LoVo (cell line): Measurements from ENCODE around the gene DHRS13.
"Not testable (repeated sequence)": the region's sequence is repeated elsewhere in the genome, so short reads cannot be mapped to it uniquely, and the experiment has no call there.

Source experiments
- DNase-seq: peaks from one replicate; pipeline ENCODE4 v3.0.0-alpha.2; 2016; ENCODE audit warnings: low spot score

Gene DHRS13

DNA sequence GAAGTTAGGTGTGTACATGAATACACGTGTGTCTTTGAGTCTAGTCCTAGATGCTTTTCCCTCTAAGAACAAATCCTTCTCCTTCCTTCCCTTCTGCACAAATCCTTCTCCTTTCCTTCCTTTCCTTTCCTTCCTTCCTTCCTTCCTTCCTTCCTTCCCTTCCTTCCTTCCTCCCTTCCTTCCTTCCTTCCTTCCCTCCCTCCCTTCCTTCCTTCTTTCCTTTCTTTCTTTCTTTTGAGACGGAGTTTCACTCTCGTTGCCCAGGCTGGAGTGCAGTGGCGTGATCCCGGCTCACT lies 615 bp upstream of the DHRS13 start:
- not testable (repeated sequence) for DNase-seq

DNA sequence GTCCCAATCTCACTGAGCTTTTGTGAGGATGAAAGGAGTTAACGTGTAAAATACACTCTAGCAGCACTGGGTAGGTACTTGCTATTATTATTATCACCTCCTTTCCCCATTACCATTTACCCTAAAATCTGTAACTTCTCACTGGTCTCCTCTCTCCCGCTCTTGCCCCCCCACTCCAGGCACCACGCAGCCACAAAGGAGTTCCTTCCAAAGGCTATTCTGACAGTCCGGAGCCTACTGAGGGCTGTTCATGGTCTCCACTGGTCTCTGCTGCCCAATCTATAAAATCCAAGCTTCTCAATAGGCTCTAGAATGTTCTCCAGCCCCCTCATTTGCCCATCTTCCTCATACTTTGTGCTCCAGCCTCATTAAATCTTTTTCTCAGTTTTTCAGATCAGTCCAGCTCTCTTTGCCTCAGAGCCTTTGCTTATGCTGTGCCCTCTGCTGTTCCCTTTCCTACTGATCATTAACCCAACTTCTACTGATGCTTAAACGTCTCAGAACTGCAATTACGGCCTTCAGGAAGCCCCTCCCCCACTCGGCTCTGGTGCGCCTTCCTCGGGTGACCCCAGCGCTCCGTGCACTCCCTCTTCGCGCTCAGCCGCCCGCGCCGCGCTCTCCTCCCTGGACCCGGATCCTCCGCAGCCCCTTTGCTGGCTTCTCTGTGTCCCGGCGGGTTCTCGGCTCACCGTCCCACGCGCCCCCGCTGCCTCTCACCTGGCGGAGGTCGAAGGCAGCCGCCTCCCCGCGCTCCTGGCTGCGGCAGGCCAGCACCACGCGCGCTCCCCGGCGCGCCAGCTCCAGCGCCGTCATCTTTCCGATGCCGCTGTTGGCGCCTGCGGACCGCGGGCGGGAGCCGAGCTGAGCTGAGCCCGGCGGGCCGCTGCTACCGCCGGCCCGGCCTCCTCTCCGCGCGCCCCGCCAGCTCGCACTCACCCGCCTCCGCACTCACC lies 737 bp downstream of the DHRS13 start:
- DNase-seq, result peak; percentile 35

- DNase-seq, result no peak
Measured at GRCh38 chr17:28900986-28901726, 1.7 kb downstream of the DHRS13 start.

GRCh38 chr17:28899212-28899815 lies 3.6 kb downstream of the DHRS13 start:
- no peak for DNase-seq

DNA sequence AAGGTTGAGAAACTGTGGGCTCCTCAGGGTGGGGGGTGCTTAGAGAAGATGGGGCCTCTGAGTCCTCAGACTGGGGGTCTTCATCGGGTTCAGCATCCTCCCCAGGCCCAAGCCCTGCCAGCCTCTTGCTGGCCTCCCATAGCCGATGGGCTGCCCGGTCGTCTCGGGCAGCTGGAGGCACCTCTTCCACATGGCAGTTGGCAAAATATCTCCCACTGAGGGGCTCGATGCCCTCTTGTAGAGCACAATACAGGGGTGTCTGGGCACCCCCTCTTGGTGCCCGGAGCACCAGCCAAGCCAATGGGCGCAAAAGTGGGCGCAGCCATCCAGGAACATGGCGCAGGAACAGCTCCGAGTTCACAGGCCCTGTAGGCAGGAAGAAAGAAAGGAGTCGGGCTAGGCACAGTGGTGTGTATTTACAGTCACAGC lies 4.3 kb downstream of the DHRS13 start:
- no peak for DNase-seq

DNA sequence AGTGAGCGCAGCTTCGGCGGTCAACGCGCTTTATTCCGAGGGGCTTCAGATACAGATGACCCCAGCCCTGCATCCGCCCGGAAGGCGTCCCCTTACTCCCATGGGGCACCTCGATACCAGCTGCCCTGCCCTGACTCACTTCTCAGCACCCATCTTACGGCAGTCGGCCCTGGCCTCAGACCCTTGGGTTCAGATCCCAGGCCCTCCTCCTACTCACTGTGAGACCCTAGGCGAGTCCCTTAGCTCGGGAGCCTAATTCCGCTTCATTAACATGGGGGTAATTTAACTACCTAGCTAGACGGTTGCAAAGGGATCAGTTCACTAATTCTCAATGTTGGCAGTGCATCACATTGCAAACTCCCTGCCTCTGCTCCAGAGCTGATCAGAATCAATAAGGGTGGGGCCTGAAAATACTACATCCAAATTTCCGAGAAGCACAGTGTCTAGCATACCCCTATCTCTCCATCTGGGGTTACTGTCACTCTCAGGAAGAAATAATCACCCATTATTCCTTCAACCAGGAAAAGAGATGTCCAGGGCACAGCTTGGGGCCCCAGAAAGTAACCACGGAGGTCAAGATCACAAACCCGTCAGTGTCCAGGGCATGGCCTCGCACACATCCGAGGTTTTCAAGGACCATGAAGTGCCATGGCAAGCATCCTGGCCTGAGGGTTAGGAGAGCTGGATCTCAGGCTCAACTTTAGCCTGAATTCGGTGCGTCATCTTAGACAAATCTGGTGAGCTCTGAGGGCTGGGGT lies 4.9 kb downstream of the DHRS13 start:
- DNase-seq, result no peak

DNA sequence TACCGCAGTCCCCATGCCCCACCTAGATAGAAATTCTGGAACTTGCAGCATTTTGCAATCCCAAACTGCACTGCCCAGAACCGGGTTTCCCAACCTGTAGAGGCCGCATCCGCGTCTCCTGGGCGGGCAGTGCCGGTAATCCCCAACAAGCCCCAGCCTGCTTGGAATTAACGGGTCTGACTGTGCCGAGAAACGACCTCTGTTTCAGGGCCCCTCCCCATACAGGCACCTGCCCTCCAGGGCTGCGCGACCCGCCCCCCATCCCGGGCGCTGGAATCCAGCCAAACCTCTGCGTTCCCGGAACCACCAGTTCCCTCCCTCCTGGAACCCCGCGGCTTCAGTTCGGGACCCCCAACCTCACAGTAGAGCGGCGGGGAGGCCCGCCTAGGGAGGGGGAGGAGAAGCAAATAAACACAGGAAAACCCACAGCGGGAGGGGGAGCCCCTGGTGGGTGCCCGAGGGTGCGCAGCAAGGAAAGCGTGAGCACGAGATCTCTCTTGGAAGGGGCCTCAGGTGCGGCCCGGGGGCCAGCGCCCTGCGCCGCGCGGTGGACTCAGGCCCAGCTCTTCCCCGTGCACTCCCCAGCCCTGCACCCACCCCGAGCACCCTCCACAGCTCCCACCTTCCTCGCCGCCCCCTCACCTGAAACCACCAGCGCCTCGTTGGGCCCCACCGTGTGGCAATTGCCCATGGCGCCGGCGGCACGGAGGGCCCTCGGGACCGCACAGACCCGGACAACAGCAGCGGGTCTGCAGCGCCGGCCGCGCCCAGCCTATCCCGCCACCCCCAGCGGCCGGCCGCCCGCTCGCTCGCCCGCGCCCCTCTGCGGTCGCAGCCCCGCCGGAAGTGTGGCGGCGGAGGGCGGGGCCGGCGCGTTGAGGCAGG lies 5.8 kb downstream of the DHRS13 start, which contains the start of gene FLOT2:
Gene FLOT2, minus strand, starts transcription at position 850 of the 885 bp plus-strand sequence. Its CDS starts 159 bp downstream, at position 691.
- peak; percentile 67 for DNase-seq

GRCh38 chr17:28896491-28896883 lies 6.4 kb downstream of the DHRS13 start:
- no peak for DNase-seq

- DNase-seq, result no peak
Measured at GRCh38 chr17:28895794-28896447, 7.0 kb downstream of the DHRS13 start.

GRCh38 chr17:28893248-28894183 lies 9.4 kb downstream of the DHRS13 start:
- not testable (repeated sequence) for DNase-seq

DNA sequence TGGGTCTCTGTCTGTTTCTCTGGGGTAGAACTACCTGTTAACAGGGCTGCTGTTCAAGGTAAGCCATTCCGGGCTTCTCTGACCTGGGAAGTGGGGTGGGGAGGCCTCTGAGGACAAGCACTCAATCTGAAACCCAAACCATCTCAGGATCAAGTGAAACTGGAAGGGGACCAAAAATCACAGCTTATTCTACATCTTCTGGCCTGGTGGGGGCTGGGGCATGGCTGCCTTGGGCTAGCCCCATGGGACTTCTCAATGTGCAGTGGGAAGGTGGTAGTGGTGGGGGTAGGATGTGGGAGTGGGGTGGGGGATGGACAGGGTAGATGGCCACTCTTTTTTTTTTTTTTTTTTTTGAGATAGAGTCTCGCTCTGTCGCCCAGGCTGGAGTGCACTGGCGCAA lies 10.9 kb downstream of the DHRS13 start:
- DNase-seq, result no peak

GRCh38 chr17:28891201-28891600 lies 11.7 kb downstream of the DHRS13 start:
- DNase-seq, result no peak

GRCh38 chr17:28889996-28890395 lies 12.9 kb downstream of the DHRS13 start:
- DNase-seq, result no peak

GRCh38 chr17:28888832-28889231 lies 14.0 kb downstream of the DHRS13 start:
- DNase-seq, result no peak

DNA sequence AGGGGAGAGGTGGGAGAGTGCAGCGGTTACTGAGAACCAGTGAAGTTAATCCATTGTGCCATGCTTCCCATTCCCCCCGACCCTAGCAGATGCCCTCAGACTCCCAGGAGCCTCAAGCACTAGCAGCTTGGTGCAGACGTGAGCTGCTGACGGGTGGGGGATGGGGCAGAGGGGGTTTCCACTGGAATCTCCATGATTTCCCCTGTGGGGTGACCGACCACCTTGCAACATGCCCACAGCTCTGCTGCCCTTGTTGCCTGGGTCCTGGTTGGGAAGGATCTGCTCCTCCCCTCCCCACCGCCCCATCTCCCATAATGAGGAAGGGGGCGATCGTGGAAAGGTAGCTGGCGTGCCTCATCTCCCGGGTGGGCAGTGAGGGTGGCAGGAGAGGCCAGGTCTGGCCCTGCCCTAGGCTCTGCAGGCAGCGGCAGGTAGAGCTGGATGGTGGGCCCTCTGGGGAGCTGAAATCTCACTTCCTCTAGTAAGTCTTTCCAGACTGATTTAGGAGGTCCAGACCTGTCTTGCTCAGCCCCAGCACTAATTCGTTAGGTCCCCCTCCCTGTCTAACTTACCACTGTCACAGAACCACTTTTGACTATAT lies 14.9 kb downstream of the DHRS13 start:
- DNase-seq, result no peak

DNA sequence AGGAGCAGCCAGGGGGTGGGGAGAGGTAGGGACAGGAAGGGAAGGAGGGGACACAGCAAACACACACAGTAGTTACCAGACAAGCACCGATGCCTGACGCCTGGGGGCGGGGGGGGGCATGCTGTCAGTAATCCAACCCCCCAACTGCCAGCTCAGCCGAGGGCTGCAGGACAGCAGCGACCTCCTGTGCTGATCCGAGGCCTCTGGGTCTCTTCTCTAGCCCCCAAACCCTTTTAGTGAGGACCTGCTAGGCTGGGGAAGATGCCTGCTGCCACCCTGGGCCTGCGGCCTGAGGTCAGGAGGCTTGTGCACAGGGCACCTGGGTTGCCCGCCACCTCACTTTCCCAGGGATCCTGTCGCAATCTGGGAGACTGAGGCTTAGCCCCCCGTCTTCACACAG lies 16.9 kb downstream of the DHRS13 start:
- DNase-seq, result no peak

- no peak for DNase-seq
Measured at GRCh38 chr17:28885363-28885762, 17.5 kb downstream of the DHRS13 start.

GRCh38 chr17:28883967-28884702 lies 18.7 kb downstream of the DHRS13 start:
- DNase-seq, result no peak
